GM19099 (cell line): ENCODE data around the gene UBA52.

Experiments
- POLR2A ChIP-seq: IDR thresholded peaks from 3 replicates; pipeline ENCODE4 v1.6.1; 2011; ENCODE audit warnings: low read depth; ENCODE audit not compliant: insufficient read length; ENCODE audit errors: extremely low read depth

UBA52 gene

DNA sequence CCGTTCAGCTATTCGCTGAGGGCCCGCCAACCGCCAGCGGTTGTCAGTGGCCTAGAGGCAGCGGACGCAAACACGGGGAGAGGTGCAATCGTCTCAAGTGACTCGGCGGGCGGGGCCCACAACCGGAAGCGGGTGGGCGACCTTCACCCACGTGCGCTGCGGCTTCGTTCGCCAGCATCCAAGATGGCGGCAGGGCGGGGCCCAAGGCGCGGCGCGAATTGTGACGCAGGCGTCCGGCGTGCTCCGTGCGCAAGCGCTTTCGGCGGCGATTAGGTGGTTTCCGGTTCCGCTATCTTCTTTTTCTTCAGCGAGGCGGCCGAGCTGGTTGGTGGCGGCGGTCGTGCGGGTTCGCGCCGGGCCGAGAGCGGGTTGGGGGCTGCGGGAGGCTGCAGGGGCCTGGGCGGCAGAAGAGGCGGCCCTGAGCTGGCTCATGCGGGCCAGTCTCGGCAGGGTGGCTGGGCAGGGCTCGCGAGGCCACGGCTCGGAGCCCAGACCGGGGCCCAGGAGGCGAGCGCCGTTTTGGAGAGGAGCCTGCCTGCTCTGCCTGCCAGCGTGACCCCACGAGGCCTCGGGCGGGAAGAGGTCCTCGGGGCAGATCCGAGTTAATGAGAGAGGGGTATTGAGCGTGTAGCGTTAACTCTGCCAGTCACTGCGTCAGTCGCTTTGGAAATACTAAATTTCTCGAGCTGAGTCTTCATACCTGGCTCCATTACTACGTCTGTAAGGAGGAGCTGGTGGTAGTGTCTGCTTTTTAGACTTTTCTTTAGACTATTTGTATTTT, at the start of gene UBA52:
Gene UBA52, plus strand, starts transcription at position 294 of the 781 bp plus-strand sequence. CDS start 1,444 bp downstream, outside the sequence.
- peak; percentile 97 for TF ChIP-seq POLR2A

DNA sequence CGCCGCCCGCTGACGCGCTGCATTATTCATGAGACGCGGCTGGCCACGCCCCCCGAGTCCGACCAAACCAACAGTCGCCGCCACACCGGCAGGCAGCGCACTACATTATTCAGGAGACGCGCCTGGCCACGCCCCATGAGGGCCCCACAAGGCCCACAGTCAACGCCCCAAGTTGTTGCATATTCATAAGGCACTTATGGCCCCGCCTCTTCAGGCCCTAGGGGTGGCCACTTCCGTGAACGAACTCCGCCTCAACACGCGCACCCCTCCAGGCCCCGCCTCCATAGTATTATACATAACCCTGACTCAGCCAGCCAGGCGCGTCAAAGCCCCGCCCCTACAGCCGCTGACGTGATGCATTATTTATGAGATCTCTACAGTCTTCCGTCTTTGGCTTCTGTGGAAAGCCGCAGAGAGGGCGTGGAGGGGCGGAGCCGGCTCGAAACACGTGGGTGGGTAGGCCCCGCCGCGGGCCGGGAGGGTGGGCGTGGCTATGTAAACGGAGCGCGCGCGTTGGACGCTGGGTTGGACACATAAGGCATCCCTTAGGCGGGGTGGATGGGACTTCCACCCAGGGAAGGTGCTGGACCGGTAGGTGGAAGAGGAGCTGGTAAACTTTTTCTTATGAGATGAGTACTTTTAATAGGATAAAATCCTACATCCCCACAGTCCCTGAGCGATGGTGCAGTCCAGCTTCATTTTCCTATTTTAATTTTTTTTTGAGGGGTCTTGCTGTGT, 49.4 kb upstream of the UBA52 start:
- peak; percentile 79 for TF ChIP-seq POLR2A

DNA sequence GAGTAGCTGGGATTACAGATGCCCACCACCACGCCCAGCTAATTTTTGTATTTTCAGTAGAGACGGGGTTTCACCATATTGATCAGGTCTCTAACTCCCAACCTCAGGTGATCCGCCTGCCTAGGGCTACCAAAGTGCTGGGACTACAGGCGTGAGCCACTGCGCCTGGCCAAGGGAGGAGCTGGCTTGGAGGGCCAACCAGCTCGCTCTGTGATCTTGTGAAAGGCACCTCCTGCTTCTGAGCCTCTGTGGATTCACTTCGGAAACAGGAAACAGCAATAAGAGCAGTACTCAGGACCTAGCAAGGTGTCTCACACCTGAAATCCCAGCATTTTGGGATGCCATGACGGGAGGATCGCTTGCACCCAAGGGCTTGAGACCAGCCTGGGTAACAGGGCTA, 47.8 kb upstream of the UBA52 start:
- no peak for TF ChIP-seq POLR2A

DNA sequence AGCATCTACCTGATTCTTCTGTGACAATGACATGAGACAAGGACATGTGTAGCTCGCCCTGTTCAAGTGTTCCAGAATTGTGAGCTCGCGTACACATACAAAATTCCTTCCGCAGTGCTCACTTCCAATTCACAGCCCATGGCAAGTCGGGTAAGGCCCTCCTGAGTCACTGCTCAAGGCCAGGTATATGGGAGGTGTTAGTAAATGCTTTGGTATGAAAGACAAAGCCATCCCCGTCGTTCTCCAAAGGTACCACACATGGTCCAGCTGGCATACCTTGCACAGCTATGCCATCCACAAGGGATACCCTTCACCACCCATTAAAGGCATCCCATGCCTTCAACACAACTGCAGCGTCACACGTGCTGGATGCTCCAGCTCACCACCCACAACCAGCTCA, 45.3 kb upstream of the UBA52 start:
- TF ChIP-seq POLR2A, result no peak

DNA sequence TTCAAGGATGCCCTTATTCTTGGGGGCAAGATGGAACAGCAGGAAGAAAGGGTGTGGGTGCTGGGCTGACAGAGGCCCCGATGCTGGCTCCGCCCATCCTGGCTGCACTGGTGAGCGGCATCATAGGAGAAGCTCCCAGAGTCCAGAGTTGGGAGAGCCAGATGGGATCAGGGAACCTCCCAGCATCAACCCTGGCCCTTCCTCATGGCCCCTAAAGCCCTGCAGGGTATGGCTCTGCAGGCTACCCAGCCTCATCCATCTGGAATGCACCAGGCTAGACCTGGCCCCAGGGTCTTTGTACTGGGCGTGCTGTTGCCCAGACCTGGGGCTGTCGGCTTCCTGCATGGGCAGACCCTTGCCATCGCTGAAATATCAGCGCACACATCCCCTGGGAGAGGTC, 41.9 kb upstream of the UBA52 start:
- no peak for TF ChIP-seq POLR2A

DNA sequence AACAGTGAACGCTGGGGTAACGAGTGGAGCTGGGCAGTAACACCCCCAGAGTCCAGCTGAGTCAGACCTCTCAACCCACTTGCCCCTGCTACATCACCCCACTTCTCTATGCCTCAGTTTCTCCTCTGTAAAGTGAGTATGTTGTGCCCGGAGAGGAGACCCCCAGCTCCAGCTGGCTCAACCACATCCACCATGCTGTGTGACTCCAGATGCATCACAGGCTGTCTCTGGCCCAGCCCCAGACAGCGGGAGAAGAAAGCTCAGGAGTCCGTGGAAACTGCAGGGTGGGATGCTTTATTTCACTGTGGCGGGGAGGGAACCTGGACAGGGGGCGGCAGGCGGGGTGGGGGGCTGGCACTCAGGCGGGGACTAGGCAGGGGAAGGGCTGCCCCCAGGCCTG, 40.2 kb upstream of the UBA52 start:
- no peak for TF ChIP-seq POLR2A

DNA sequence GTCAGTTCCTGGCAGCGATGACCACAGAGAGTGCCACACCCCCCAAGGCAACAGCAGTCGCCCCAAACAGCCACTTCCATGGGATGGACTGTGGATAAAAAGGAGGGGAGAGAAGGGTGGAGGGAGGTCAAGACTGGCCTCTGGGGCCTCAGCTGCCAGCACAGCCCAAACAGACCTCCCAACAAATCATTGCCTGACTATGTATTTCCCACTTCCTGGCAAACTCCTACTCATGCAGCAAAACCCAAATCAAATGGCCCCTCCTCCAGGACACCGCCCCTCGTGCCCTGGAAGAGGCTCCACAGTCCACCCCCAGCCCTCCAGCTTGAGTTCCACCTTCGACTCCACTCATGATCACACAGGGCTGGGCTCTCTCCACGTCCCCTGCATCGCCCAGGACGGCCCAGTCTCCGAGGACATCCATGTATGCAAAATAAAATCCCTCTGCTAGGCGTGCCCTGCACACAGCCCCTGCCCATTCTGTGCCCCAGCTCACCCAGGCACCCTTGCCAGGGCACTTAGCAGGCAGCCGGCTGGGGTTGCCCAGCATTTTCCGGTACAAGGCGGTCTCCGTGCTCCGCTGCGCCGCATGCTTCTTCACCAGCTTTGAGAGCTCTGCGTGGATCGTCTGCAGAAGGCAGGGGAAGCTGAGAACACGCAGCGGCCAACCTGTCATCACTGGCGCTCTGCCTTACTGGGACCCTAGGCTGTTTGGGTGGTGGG, 39.3 kb upstream of the UBA52 start:
- TF ChIP-seq POLR2A, result no peak

DNA sequence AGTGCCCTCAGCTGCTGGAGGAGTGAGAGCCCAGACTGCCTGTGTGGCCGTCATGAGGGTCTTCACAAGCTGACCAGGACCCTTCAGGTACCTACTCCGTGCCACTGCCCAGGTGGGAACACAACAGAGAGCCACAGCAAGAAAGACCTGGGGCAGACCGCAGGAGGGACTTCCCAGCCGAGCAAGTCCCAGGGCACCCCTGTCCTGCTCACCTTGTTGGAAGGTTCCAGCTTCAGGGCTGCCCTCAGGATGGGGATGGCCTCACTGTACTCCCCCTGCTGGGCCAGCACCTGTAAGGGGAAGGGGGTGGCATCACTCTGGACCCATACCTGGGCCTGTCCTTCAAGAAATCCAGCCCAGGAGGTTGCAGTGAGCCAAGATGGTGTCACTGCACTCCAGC, 38.6 kb upstream of the UBA52 start:
- TF ChIP-seq POLR2A, result no peak

DNA sequence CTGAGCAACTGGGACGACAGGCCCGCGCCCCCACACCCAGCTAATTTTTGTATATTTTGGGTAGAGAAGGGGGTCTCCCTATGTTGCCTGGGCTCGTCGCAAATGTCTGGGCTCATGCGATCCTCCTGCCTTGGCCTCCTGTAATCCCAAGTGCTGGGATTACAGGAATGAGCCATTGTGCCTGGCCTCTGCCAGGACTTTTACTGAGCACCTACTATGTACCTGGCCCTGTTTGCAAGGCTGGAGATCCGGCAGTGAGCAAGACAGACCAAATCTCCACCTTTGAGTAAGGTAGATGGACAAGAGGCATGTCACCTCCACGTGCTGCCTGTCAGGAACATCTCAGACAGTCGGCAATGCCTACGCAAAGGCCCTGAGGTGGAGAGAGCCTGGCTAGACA, 35.2 kb upstream of the UBA52 start:
- no peak for TF ChIP-seq POLR2A

DNA sequence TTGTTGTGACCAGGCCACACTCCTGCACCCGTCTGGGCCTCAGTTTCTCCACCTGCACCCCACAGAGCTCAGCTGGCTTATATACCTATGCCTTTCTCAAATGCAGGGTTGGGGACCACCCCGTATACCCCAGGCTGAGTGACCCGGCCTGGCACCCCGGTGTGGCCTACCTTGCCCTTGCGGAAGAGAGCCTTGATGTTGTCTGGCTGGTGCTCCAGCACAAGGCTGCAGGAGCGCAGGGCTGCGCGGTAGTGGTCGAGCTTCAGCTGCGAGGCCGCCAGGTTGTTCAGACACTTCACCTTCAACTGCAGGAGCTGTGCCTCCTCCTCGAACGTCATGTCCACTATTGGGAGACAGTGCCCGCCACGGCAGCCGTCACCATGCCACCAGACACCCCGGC, 34.2 kb upstream of the UBA52 start:
- no peak for TF ChIP-seq POLR2A

DNA sequence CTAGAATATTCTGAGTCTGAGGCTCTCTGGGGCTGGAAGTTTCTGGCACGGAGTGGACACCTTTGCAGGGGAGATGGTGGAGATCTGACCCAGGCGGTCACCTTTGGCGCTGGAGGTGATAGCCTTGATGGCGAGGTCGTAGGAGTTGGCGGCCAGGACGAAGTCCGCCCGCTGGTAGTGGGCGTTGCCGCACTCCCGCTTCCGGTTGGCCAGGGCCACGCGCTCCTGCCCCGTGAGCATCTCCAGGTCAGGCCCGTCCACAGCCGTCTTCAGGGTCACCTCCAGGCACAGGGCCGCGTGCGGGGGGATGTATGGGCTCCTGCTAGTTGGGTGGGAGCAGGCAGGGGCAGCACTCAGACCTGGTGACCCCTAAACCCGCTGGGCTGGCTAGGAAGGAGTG, 33.5 kb upstream of the UBA52 start:
- TF ChIP-seq POLR2A, result no peak

DNA sequence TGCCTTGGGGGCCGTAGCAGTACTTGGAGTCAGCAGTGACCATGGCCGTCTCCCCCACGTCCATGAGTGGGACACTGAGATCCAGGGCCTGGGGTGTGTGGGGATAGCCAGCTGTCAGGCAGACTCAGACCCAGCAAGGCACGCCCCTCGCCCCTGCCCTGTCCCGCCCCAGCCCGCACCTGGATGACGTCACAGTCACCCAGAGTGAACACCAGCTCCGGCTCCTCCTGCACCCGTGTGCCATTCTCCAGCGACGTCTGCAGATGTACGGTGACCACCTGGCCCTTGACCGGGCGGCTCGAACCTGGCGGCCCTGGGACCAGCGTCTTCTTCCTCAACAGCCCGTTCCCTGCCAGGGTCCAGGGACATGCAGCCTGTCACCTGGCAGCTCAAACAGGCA, 32.3 kb upstream of the UBA52 start:
- TF ChIP-seq POLR2A, result no peak

DNA sequence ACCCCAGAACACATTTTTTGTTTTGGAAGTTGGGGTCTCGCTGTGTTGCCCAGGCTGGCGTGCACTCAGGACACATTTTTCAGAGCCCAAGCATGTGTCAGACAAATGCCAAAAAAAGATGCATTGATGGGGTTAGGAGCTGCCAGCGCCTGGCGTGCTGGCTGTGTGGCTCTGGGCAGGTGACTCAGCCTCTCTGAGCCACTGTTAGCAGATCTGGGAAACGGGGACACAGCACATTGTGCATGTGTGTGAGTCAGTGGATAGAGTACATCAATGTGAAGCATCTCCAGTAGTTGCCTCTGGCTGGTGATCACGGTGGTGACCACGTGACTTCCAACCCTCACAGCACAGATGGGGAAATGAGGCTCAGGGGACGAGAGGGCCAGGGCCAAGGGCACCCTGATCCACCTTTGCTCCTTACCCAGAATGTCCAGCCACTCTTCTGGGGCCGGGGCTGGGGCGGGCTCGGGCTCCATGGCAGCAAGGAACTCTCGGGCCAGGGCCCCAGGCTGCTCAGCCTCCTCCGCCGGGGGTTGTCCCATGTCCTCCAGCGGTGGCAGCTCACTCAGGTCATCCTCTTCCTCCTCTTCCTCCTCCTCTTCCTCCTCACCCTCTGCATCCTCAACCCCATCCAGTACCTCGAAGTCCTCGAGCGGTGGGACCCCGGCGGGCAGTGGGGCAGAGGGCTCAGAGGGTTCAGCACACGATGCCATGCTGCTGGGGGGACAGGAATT, 30.2 kb upstream of the UBA52 start:
- no peak for TF ChIP-seq POLR2A

DNA sequence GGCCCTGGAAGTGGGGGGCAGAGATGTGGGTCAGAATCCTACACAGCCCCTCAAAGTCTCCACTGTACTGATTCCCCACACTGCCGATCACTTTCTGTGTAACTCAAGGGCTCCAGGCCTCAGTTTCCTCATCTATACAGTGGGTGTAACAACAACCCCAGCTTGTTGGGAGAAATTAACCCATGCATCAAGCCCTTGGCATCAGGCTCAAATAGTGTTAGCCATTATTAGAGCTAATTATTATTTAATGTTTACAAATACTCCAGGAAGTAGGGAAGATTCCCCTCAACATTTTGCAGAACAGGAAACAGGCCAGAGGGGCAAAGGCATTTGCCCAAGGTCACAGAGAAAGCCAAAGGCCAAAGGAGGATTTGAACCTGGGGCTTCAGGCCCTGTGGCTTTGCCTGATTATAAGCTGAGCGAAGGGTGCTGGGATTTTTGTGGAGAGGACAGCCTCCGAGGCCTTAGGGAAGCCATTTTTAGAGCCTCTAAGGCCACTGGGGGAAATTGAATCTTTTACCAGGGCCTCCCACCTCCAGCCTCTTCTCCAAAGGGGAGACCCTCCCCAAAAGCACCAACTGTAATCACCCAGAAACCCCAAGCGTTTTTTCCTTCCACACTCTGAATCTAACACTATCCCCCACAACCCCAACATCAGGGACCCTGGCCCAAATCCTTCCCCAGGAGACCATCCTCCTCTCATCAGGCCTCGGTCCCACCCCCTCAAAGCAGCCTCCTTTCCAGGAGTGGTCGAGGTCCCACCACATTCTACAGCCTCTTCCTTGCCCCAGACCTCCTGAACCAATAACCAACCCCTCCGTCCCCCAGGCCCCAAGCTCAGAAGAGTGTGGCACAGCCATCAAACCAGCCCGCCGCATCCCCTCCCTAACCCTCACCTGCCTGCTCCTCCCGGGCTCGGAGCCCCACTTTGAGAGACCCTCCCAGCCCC, 29.4 kb upstream of the UBA52 start:
- TF ChIP-seq POLR2A, result no peak
